BLaER1 (cell line): Measurements from ENCODE around the gene PNMA8C.
"Not testable (repeated sequence)": the region's sequence is repeated elsewhere in the genome, so short reads cannot be mapped to it uniquely, and the experiment has no call there.

Experiments used
- H3K27ac ChIP-seq: shearing (Covaris generic); formaldehyde crosslinking; 2 replicates; pipeline ENCODE4 v1.8.1; 2022
- H3K27me3 ChIP-seq: shearing (Covaris generic); formaldehyde crosslinking; 2 replicates; pipeline ENCODE4 v1.8.1; 2022
- H3K36me3 ChIP-seq: shearing (Covaris generic); formaldehyde crosslinking; 2 replicates; pipeline ENCODE4 v1.8.1; 2022
- H3K4me1 ChIP-seq: shearing (Covaris generic); formaldehyde crosslinking; 2 replicates; pipeline ENCODE4 v1.8.1; 2022
- H3K4me2 ChIP-seq: shearing (Covaris generic); formaldehyde crosslinking; 2 replicates; pipeline ENCODE4 v1.8.1; 2022
- H3K4me3 ChIP-seq: shearing (Covaris generic); formaldehyde crosslinking; 2 replicates; pipeline ENCODE4 v1.8.1; 2022
- H3K9ac ChIP-seq: shearing (Covaris generic); formaldehyde crosslinking; 2 replicates; pipeline ENCODE4 v1.8.1; 2022
- H3K9me3 ChIP-seq: shearing (Covaris generic); formaldehyde crosslinking; 2 replicates; pipeline ENCODE4 v1.8.1; 2022
- H4K20me1 ChIP-seq: shearing (Covaris generic); formaldehyde crosslinking; 2 replicates; pipeline ENCODE4 v1.8.1; 2022
- Cebpa-rat ChIP-seq: shearing (Covaris generic); IDR thresholded peaks from 2 replicates; pipeline ENCODE4 v1.8.1; 2022

Gene PNMA8C

DNA sequence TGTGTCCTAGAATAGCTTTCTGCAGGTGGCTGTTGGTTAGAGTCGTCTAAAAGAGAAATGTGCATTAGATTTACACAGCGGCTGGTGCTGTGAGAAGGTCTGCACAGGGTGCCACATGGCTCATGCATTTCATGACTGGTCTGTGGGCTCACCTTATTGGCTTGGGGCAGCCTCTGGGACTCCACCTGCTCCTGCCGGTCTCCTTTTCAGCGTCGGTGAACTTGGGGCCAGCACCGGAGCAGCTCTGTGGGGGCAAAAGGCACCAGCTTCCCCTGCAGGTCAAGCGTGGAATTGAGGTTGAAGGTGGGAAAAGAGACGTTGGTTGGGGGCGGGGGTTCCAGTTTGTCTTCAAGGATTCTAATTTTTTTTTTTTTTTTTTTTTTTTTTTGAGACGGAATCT is 3.1 kb upstream of the PNMA8C start:
- Histone ChIP-seq H4K20me1 (no peaks in the 10 kb centered on the region), H3K4me3 (no peak overlapping the region), H3K9me3 (no peaks in the 10 kb centered on the region), H3K27ac (no peak overlapping the region), H3K4me1 (peaks cover 47% of the 10 kb centered on the region), H3K4me2 (peak overlapping the region; percentile 39), H3K36me3 (no peaks in the 10 kb centered on the region), H3K27me3 (peaks cover 15% of the 10 kb centered on the region), H3K9ac (no peak overlapping the region)
- no peak for TF ChIP-seq Cebpa-rat

DNA sequence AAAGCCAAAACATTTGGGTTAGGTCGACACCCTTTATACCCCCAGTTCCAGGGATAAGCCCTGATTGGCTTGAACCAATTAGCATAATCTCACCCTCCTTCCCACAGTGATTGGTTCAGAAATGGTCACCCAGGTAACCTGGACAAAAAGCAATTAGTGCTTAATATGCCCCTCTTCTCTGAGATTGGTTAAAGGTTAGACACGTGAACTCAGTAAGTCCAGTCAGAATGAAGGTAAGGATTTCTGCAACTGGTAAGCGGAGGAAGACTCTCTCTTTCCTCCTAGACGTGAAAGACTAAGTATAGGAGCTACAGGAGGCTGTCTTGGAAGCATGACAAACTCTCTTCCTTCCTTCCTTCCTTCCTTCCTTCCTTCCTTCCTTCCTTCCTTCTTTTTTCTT is 1.3 kb upstream of the PNMA8C start:
- H3K4me3 ChIP-seq: no peak overlapping the region
- peaks cover 49% of the 10 kb centered on the region for H3K4me1 ChIP-seq
- no peak overlapping the region for H3K9ac ChIP-seq
- H3K27me3 ChIP-seq: peaks cover 34% of the 10 kb centered on the region
- H4K20me1 ChIP-seq: no peaks in the 10 kb centered on the region
- H3K4me2 ChIP-seq: peak overlapping the region; percentile 40; the same call in 1 of the 2 replicates
- H3K9me3 ChIP-seq: no peaks in the 10 kb centered on the region; the same call in 1 of the 2 replicates
- H3K27ac ChIP-seq: no peak overlapping the region
- no peaks in the 10 kb centered on the region for H3K36me3 ChIP-seq
- no peak for TF ChIP-seq Cebpa-rat

DNA sequence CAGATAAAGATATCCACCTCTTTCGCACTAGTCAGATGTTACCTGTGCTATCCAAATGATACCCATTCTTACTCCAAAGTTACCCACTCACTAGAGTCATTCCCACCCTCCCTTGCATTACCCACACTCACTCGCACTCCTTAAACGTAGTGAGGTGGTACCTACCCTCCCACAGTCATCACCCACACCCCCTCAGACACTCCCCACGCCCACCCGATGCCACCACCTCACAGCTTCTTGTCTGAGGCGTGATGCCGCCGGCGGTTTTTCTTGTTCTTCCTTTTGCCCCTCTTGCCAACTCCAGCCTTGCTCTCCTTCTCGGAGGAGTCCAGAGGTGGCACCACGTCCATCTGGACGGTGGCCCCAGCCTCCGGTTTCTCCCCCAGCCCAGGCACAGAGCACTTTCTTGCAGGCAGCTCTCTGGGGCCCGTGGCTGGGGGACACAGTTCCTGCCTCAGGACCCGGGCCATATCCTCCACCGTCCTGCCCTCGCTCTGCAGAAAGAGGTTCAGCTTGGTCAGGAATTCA is 1.2 kb downstream of the PNMA8C start:
- H4K20me1 ChIP-seq: no peaks in the 10 kb centered on the region
- H3K4me1 ChIP-seq: peaks cover 57% of the 10 kb centered on the region
- no peak for TF ChIP-seq Cebpa-rat
- H3K4me2 ChIP-seq: peak overlapping the region; percentile 70
- H3K36me3 ChIP-seq: no peaks in the 10 kb centered on the region
- no peak overlapping the region for H3K27ac ChIP-seq
- H3K9me3 ChIP-seq: no peaks in the 10 kb centered on the region; the same call in 1 of the 2 replicates
- no peak overlapping the region for H3K9ac ChIP-seq
- peaks cover 37% of the 10 kb centered on the region for H3K27me3 ChIP-seq
- no peak overlapping the region for H3K4me3 ChIP-seq

DNA sequence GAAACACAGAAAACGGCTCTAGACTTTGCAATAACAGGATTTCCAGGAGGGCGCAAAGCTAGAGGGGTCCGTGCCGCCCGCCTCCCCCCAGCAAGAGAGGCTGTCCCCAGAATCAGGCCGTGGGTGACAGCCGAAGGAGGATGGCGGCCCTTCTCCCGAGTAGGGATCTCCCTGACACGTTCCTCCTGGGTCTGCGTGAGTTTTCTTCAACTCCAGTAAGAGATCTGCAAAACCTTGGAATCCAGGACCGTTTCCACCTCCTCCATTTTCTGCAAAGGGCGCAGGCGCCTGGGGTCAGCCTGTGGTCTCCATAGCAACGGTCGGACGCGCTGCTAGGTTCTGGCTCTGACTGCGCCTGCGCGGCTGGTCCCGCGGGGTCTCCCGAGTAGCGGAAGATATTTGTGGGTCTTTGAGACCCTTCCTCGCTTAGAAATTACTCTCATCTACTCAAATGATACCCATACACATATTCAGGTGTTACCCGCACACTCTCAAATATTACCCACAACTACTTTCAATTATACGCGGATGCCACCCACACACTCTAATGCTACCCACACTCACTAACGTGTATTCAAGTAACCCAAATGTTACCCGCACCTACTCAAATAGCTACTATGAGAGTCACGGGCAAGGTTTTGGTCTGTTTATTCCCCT is 2.1 kb downstream of the PNMA8C start:
- Histone ChIP-seq H3K4me3 (no peak overlapping the region), H4K20me1 (no peaks in the 10 kb centered on the region), H3K9ac (no peak overlapping the region), H3K4me1 (peaks cover 60% of the 10 kb centered on the region), H3K9me3 (no peaks in the 10 kb centered on the region; the same call in 1 of the 2 replicates), H3K4me2 (0 out of 2 replicates have a peak overlapping the region, but pooled peaks have one; percentile 17), H3K27me3 (peaks cover 37% of the 10 kb centered on the region), H3K36me3 (no peaks in the 10 kb centered on the region), H3K27ac (no peak overlapping the region)
- no peak for TF ChIP-seq Cebpa-rat

DNA sequence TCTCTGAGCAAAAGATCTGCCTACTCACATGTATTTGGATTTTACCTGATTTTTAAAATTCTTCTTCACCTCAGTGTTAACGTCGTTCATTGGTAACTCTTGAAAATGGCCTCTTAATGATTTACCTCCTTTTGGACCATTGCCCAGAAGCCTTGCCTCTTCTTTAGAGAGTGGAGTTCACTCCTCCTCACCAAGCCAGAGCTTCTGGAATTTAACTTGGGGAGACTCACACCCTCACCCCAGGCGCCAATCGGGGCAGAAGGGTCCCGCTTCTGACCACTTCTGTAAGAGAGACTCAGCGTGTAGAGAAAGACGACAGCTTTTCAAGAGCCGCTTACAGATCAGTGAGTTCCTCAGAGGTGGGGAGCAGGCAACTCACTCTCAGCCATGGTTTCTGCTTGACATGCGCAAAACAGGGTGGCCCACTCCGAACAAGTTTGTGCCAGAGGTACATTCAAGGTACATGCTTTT is 2.7 kb downstream of the PNMA8C start:
- no peak overlapping the region for H3K27ac ChIP-seq
- H4K20me1 ChIP-seq: no peaks in the 10 kb centered on the region
- no peak for TF ChIP-seq Cebpa-rat
- H3K4me3 ChIP-seq: no peak overlapping the region
- no peaks in the 10 kb centered on the region for H3K36me3 ChIP-seq
- H3K27me3 ChIP-seq: peaks cover 37% of the 10 kb centered on the region
- no peak overlapping the region for H3K9ac ChIP-seq
- H3K9me3 ChIP-seq: no peaks in the 10 kb centered on the region; the same call in 1 of the 2 replicates
- peaks cover 56% of the 10 kb centered on the region for H3K4me1 ChIP-seq
- no peak overlapping the region for H3K4me2 ChIP-seq

DNA sequence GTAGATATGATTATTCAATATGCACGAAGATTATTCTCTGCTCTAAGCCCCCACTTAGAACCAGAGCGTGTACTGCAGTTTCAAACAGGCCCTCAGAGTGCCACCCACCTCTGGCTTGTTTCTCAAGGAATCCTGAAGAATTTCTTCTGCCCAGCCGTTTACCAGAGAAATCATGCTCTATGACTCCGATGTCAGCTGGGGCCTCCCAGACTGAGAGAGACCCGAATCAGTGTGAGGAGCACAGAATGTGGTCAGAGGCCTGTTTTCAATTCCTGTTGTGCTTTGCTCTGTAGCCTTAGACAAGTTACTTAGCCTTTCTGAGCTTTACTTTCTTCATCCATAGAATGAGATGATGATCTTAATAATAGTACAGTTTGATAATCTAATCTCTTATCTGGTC is 5.5 kb downstream of the PNMA8C start:
- H3K4me3 ChIP-seq: no peak overlapping the region
- H3K9me3 ChIP-seq: no peaks in the 10 kb centered on the region; the same call in 1 of the 2 replicates
- no peaks in the 10 kb centered on the region for H3K36me3 ChIP-seq
- no peak for TF ChIP-seq Cebpa-rat
- H3K27me3 ChIP-seq: peaks cover 35% of the 10 kb centered on the region
- H3K4me1 ChIP-seq: peaks cover 46% of the 10 kb centered on the region
- no peak overlapping the region for H3K9ac ChIP-seq
- H3K4me2 ChIP-seq: no peak overlapping the region
- H4K20me1 ChIP-seq: no peaks in the 10 kb centered on the region
- no peak overlapping the region for H3K27ac ChIP-seq

DNA sequence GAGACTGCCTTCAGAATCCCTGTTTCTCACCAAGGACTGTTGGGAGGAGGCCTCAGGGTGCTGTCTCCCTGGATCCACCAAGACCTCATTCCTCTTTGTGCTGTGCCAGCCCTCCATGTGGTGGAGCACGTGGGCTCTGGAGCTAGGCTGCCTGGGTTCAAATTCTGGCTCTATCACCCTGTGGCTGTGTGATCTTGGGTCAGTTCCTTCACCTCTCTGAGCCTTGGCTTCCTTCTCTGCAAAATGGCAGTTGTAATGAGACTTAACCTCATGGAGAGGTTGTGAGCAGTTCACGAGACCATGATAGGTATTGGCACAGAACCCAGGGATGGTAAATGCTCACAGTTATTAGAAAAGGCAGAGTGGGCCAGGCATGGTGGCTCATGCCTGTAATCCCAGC is 6.4 kb downstream of the PNMA8C start:
- Histone ChIP-seq H3K27me3 (peaks cover 27% of the 10 kb centered on the region), H3K9me3 (no peaks in the 10 kb centered on the region; the same call in 1 of the 2 replicates), H3K4me2 (no peak overlapping the region), H4K20me1 (no peaks in the 10 kb centered on the region), H3K4me3 (no peak overlapping the region), H3K27ac (no peak overlapping the region), H3K4me1 (peaks cover 44% of the 10 kb centered on the region), H3K36me3 (no peaks in the 10 kb centered on the region), H3K9ac (no peak overlapping the region)
- TF ChIP-seq Cebpa-rat: no peak

DNA sequence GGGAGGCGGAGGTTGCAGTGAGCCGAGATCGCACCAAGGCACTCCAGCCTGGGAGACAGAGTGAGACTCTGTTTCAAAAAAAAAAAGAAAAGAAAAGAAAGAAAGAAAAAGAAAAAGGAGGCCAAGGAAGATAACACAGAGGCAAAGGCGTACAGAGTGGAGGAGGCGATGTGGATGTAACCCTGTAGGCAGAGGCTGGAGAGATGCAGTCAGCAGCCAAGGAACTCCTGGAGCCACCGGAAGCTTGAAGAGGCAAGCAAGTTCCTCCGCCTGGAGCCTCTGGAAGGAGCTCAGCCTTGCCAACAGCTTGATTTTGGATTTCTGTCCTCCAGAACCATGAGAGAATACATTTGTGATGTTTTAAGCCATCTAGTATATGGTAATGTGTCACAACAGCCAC is 8.7 kb downstream of the PNMA8C start:
- Histone ChIP-seq H4K20me1 (no peaks in the 10 kb centered on the region), H3K4me1 (peaks cover 60% of the 10 kb centered on the region), H3K9ac (peak overlapping the region; percentile 24; the same call in 1 of the 2 replicates), H3K4me2 (peak overlapping the region; percentile 63), H3K27me3 (peaks cover 4% of the 10 kb centered on the region; the same call in 1 of the 2 replicates), H3K27ac (peak overlapping the region; percentile 38; the same call in 1 of the 2 replicates), H3K4me3 (no peak overlapping the region), H3K9me3 (no peaks in the 10 kb centered on the region), H3K36me3 (no peaks in the 10 kb centered on the region)
- no peak for TF ChIP-seq Cebpa-rat

DNA sequence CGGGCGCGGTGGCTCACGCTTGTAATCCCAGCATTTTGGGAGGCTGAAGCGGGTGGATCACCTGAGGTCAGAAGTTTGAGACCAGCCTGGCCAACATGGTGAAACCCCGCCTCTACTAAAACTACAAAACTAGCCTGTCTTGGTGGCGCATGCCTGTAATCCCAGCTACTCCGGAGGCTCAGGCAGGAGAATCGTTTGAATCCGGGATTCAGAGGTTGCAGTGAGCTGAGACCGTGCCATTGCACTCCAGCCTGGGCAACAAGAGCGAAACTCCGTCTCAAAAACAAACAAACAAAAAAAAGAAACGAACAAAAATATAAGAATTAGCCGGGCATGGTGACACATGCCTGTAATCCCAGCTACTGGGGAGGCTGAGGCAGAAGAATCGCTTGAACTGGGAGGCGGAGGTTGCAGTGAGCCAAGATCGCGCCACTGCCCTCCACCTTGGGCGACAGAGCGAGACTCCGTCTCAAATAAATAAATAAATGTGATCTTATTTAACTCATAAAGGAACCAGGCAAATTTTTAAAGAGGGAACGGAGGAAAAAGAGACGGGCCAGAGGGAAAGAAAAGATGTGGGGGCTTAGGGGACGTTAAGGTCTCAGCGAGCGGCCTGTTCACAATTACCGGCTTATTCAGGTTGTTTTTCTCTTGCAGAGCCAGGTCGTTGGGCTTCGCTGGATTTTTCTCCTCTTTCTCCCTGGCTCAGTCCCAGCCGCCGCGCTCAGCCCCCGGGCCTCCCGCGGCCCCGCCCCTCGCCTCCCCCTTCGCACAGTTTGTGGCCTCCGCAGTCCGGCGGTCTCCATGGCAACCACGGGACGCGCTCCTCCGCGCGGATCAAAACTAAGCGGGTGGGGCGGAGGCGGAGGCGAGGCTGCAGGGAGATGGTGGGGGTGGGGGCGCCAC is 12.7 kb downstream of the PNMA8C start:
- H3K9ac ChIP-seq, H3K9me3 ChIP-seq, H3K36me3 ChIP-seq, H3K27ac ChIP-seq, H4K20me1 ChIP-seq: not testable (repeated sequence)
- H3K4me1 ChIP-seq: peaks cover 47% of the 10 kb centered on the region
- H3K27me3 ChIP-seq: peaks cover 22% of the 10 kb centered on the region
- peak overlapping the region; percentile 74 for H3K4me2 ChIP-seq
- peak overlapping the region; percentile 51 for H3K4me3 ChIP-seq

DNA sequence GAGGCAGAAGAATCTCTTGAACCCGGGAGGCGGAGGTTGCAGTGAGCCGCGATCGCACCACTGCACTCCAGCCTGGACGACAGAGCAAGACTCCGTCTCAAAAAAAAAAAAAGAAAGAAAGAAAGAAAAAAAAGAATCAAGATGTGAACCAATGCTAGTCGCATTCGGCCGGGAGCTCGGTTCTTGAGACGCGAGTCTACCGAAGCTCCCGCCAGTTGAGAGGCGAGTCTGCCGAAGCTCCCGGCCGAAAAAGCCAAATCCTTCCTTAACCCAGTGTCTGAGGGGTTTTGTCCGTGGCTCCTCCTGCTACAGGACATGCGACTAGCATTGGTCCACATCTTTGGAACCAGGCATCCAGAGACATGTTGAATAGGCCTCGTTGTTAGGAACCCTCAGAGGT is 13.8 kb downstream of the PNMA8C start:
- peaks cover 44% of the 10 kb centered on the region for H3K4me1 ChIP-seq
- not testable (repeated sequence) for H3K27ac ChIP-seq, H3K4me3 ChIP-seq, H3K36me3 ChIP-seq, H3K9me3 ChIP-seq, H4K20me1 ChIP-seq, H3K9ac ChIP-seq
- H3K27me3 ChIP-seq: peaks cover 23% of the 10 kb centered on the region
- peak overlapping the region; percentile 74 for H3K4me2 ChIP-seq
